Right lobe of liver (tissue), 4 donors: ENCODE results near the gene ZNF362.

Experiments used
- CTCF ChIP-seq, 4 donors: fragments of 200-600 bp in 3 of 4; fragments of 450-650 bp in 1 of 4; IDR thresholded peaks; one replicate each; pipeline versions ENCODE4 v1.5.1 to v1.8.0; 2016 to 2022; ENCODE audit warnings: antibody characterized with exemption in 4 of 4, mild to moderate bottlenecking in 2 of 4
- POLR2A ChIP-seq: fragments of 450-650 bp; IDR thresholded peaks from one replicate; pipeline ENCODE4 v1.6.1; 2017; ENCODE audit warnings: antibody characterized with exemption, mild to moderate bottlenecking
- donor health status: DM: no; HTN: no; CAD: no.
- donor health status: DM: no; HTN: no; CAD: no.
- donor health status: DM: no; HTN: yes; CAD: no.

DNA sequence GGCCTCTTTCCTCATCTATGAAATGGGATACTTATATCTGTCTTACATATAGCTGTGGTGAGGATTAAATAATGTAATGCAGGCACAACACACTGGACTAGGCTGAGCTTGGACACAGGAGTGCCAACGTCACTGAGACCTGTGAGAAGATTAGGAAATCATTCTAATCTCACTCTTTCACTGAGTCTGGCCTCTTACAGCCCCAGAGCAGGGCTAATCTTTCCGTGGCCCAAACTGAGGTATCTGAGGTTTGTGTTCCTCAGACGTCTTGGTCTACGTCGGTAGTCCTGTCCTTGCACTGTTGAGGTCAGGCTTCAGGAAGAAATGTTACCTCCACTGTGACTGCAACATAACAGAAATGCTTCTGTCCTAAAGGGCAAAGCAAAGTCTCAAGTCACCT lies 87.2 kb downstream of the ZNF362 start:
- no peak for TF ChIP-seq CTCF (IDR thresholded peaks at IDR 0.05)
- peak; percentile 48 for TF ChIP-seq POLR2A
